ENCODE measurements around the gene TMEFF2.

GRCh38 chr2:192155511-192156118 lies 39.1 kb downstream of the TMEFF2 start:
- no peak for TF ChIP-seq POLR2A (IDR thresholded peaks at IDR 0.05)
- TF ChIP-seq, protein P1, sequence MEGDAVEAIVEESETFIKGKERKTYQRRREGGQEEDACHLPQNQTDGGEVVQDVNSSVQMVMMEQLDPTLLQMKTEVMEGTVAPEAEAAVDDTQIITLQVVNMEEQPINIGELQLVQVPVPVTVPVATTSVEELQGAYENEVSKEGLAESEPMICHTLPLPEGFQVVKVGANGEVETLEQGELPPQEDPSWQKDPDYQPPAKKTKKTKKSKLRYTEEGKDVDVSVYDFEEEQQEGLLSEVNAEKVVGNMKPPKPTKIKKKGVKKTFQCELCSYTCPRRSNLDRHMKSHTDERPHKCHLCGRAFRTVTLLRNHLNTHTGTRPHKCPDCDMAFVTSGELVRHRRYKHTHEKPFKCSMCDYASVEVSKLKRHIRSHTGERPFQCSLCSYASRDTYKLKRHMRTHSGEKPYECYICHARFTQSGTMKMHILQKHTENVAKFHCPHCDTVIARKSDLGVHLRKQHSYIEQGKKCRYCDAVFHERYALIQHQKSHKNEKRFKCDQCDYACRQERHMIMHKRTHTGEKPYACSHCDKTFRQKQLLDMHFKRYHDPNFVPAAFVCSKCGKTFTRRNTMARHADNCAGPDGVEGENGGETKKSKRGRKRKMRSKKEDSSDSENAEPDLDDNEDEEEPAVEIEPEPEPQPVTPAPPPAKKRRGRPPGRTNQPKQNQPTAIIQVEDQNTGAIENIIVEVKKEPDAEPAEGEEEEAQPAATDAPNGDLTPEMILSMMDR (IDR thresholded peaks at IDR 0.05): no peak
- TF ChIP-seq POLR2AphosphoS5 (IDR thresholded peaks at IDR 0.05): no peak

All from prostate gland (tissue), 2 donors.